OCI-M2 (cell line): ENCODE measurements around the gene FXR1.
A peak's percentile ranks its signal among the peaks of the same experiment; 100 is the strongest.
"Not testable (repeated sequence)": the region's sequence is repeated elsewhere in the genome, so short reads cannot be mapped to it uniquely, and the experiment has no call there.

ENCODE experiments used
- DNase-seq: peaks from one replicate; lab custom pipeline; 2025; ENCODE audit not compliant: unreplicated experiment; lab: John Stamatoyannopoulos, UW

FXR1 gene

GRCh38 chr3:180932819-180933218, 20.3 kb downstream of the FXR1 start:
- DNase-seq, result no peak

DNA sequence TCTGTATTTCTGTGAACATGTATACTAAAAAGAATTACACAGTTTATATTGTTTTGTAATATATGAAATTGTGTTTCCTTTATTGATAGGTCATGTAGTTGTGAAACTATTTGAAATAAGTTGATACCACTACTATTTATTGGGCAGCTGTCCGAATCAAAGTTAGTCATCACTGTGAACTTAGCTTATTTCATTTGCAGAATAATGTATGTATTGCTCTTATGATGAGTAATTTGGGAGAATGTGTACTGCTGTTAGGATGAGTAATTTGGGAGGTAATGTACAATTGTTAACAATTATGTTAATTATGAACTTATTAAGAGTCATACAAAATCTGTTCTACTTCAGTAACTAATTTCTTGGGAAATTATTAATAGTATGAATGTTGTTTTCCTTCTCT, 22.2 kb downstream of the FXR1 start:
- DNase-seq, result no peak

DNA sequence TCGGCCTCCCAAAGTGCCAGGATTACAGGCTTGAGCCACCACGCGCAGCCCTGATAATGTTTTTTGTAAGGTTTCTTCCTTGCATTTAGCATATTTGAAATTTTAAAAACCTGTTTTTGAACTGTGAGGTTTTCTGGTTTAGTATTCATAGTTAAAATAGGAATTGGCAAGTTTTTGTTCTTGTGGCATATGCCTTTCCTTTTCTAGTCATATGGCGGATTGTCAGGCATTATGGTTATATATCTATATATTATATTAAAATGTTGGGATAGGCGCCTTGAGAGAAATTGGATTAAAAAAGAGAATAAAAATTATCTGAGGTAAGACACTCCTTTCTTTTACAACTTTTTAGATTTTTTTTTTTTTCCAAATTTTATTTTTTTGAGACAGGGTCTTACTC, 28.4 kb downstream of the FXR1 start:
- no peak for DNase-seq

DNA sequence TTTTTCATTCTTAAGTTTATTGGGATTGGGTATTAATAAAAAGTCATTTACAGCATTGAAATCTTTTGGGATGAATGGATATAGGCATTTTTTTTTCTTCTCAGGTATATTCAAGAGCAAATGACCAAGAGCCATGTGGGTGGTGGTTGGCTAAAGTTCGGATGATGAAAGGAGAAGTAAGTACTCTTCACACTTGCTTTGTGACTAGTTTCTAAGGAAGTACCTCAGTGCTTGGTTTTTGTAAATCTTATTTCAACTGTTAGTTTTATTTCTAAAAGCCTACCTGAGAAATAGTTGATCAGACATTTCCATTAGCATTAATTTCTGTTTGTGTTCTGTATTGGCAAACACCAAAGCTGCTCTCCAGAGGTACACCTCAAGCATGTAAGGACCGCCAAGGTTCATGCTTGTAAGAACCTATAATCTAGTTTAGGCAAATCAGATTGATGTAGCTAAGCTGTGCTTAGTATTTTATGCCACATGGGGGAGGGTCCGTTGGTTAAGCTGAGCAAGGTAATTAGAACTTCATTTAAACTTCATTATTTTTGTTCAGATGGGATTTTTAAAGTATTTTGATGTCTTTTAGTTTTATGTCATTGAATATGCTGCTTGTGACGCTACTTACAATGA, 35.4 kb downstream of the FXR1 start:
- DNase-seq, result no peak

GRCh38 chr3:180959691-180960090, 47.2 kb downstream of the FXR1 start:
- DNase-seq, result no peak

DNA sequence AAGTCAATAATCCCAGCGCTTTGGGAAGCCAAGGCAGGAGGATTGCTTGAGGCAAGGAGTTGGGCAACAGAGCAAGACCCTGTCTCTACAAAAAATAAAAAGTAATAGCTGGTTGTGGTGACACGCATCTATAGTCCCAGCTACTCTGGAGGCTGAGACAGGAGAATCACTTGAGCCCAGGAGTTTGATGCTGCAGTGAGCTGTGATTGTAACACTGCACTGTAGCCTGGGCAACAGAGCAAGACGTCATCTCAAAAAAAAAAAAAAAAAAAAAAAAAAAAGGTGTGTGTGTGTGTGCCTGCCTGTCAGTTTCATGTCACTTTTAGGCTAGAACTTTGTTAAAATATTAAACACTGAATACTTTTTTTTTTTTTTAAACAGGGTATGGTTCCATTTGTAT, 48.6 kb downstream of the FXR1 start:
- no peak for DNase-seq

- DNase-seq, result no peak
These were observed 49.1 kb downstream of the FXR1 start for GRCh38 chr3:180961552-180961951.

GRCh38 chr3:180962530-180962929, 50.1 kb downstream of the FXR1 start:
- no peak for DNase-seq

- DNase-seq, result no peak
These were observed 58.5 kb downstream of the FXR1 start for GRCh38 chr3:180970931-180971330.

GRCh38 chr3:180973543-180973942, 61.1 kb downstream of the FXR1 start:
- no peak for DNase-seq

- no peak for DNase-seq
These were observed 61.8 kb downstream of the FXR1 start for GRCh38 chr3:180974286-180974685.

DNA sequence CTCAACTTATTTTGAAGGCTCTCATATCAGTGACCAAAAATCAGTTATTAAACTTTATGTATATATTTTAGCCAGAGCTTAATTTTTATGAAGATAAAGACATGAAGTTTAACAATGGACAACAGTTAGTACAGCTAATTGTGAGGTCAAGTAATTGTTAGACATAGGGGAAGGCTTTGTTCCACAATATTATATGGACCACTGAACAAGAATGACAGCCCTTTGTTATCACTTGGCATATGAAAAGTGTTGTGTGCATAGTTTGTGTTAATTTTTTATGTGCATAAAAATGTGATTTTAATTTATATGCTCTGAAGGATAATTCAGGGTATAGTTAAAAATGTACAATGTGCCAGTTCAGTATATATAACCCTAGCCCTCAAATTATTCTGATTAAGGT, 65.0 kb downstream of the FXR1 start:
- DNase-seq, result no peak

DNA sequence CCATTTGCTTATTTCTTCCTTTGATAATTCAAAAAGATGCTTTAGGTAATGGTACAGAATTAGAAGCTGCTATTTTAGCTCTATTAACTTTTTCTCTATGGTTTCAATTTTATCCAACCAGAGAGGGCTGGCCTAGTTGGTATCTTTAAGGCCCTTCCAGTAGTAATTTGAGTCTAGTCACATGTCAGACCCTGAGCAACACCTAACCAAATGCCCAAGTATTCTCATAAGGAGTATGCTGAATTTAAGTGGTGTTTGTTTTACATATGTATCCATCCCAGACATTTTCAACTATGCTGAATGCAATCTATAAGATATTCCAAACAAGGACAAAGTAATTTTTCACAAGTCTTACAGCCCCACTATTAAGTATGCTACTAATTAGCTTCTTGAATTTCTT, 67.5 kb downstream of the FXR1 start:
- DNase-seq, result no peak

- DNase-seq, result no peak
These were observed 68.1 kb downstream of the FXR1 start for GRCh38 chr3:180980611-180981010.

DNA sequence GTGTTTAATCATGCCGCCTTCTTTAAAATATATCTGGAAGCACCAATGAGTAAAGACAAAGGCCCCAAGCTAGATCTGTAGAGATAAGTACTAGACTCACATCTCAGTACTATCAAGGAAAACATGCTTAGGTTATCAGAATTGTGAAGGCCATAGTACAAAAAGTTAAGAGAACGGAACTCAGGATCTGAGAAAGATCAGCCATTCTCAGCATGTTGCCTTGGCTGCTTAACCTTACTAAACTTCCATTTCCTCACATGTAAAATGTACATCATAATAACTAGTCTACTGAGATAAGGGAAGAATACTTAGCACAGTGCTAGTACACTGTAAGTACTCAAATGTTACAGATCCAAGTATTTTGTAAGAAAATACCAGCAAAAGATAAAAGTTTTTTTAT, 69.4 kb downstream of the FXR1 start:
- DNase-seq, result no peak

- no peak for DNase-seq
These were observed 70.7 kb downstream of the FXR1 start for GRCh38 chr3:180983136-180983535.

GRCh38 chr3:180986366-180986765, 73.9 kb downstream of the FXR1 start:
- not testable (repeated sequence) for DNase-seq

DNA sequence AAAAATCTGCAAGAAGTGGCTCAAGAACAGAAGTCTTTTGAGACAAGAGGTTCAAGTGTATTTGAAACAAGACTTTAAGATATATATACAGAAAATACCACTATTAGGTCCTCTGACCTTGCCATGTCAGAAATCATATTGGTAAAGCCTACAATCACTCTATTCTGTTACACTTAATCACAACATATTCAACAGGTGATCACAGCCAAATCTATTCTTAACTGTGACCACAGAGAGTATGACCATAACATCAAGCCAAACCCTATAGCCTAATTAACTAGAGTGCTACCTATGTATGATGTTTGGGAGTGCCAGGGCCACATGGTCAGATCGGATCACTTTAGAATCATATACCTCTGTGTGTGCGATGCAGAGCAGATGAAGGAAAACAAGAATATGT, 74.9 kb downstream of the FXR1 start:
- no peak for DNase-seq

- DNase-seq, result peak; percentile 59
These were observed 77.1 kb downstream of the FXR1 start, which contains the start of gene DNAJC19 for GRCh38 chr3:180989291-180990163. Gene DNAJC19 (minus strand): TSS chr3:180989736. CDS start chr3:180989602, 134 bp downstream.

DNA sequence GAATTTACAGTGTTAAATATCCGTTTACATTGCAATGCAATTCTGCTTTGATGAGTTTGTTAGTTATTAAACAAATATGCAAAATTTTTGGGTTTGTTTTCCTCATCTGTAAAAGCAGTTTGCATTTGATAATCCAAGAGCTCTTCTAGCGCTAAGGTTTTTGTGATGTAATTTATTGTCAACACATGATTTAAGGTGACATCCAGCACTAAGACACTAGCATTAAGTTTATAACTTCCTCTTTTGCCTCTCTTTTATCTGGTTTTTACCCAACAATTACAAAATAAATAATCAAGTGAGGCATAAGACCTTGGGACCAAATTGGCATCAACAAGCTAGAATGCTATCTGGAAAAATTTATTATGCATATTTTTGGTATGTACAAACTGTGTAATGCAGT, 78.0 kb downstream of the FXR1 start:
- no peak for DNase-seq

- no peak for DNase-seq
These were observed 84.0 kb downstream of the FXR1 start for GRCh38 chr3:180996415-180996932.

- not testable (repeated sequence) for DNase-seq
These were observed 89.9 kb downstream of the FXR1 start for GRCh38 chr3:181002331-181002730.
